T47D (cell line): ENCODE measurements around the gene KIF3B.

ENCODE experiments used
- DNase-seq, 2 experiments: peaks; one replicate each; pipeline versions ENCODE4 v3.0.0 to v3.0.0-alpha.2; 2011 to 2012; ENCODE audit warnings: low read depth in 1 of 2, low spot score in 1 of 2
- JUND ChIP-seq: IDR thresholded peaks from 2 replicates; pipeline ENCODE4 v1.6.1; 2012; ENCODE audit warnings: low read depth
- in situ Hi-C: cut with HindIII; loops from 2 replicates; pipeline ENCODE4 v1.10.0; 2016; ENCODE audit warnings: low sequenced_read_pairs, low pct_unique_long_range_greater_than_20kb

KIF3B gene

GRCh38 chr20:32289661-32290431 is 12.4 kb downstream of the KIF3B start:
- no peak for TF ChIP-seq JUND
- no peak for DNase-seq
- in situ Hi-C loops, result no loop called here

GRCh38 chr20:32291166-32291565 is 13.7 kb downstream of the KIF3B start:
- no peak for TF ChIP-seq JUND
- in situ Hi-C loops, result no loop called here
- DNase-seq, result no peak

- no peak for DNase-seq
- in situ Hi-C loops, result no loop called here
- no peak for TF ChIP-seq JUND
These were observed 15.1 kb downstream of the KIF3B start for GRCh38 chr20:32292548-32292947.

- in situ Hi-C loops, result no loop called here
- no peak for DNase-seq
- TF ChIP-seq JUND, result no peak
These were observed 16.6 kb downstream of the KIF3B start for GRCh38 chr20:32294071-32294470.

GRCh38 chr20:32296412-32296811 is 19.0 kb downstream of the KIF3B start:
- DNase-seq, result no peak
- TF ChIP-seq JUND, result no peak
- in situ Hi-C loops, result no loop called here

GRCh38 chr20:32296819-32297420 is 19.5 kb downstream of the KIF3B start:
- DNase-seq, result no peak
- no peak for TF ChIP-seq JUND
- in situ Hi-C loops, result no loop called here

GRCh38 chr20:32297439-32297838 is 20.0 kb downstream of the KIF3B start:
- TF ChIP-seq JUND, result no peak
- in situ Hi-C loops, result no loop called here
- DNase-seq, result no peak

GRCh38 chr20:32300647-32301046 is 23.2 kb downstream of the KIF3B start:
- in situ Hi-C loops, result no loop called here
- no peak for TF ChIP-seq JUND
- no peak for DNase-seq

GRCh38 chr20:32301719-32302506 is 24.5 kb downstream of the KIF3B start:
- no peak for DNase-seq
- in situ Hi-C loops, result no loop called here

GRCh38 chr20:32302507-32302872 is 25.0 kb downstream of the KIF3B start:
- no peak for DNase-seq
- in situ Hi-C loops, result no loop called here
- no peak for TF ChIP-seq JUND

More at GRCh38 chr20:32301719-32302506, 24.5 kb downstream of the KIF3B start:
- no peak for TF ChIP-seq JUND

- TF ChIP-seq JUND, result no peak
- in situ Hi-C loops, result no loop called here
These were observed 26.8 kb downstream of the KIF3B start for GRCh38 chr20:32304131-32304746.

GRCh38 chr20:32312718-32313424 is 35.4 kb downstream of the KIF3B start:
- in situ Hi-C loops, result no loop called here
- TF ChIP-seq JUND, result no peak
- no peak for DNase-seq

More at GRCh38 chr20:32304131-32304746, 26.8 kb downstream of the KIF3B start:
- no peak for DNase-seq

- TF ChIP-seq JUND, result no peak
- in situ Hi-C loops, result no loop called here
- no peak for DNase-seq
These were observed 37.3 kb downstream of the KIF3B start for GRCh38 chr20:32314768-32315167.
